AG09309 (cell line): Measurements from ENCODE around the gene ZNF320.
"Not testable (repeated sequence)": the region's sequence is repeated elsewhere in the genome, so short reads cannot be mapped to it uniquely, and the experiment has no call there.

Source experiments
- DNase-seq: peaks from one replicate; pipeline ENCODE4 v3.0.0-alpha.2; 2010; ENCODE audit warnings: low read depth
- H3K4me3 ChIP-seq: 2 replicates; pipeline ENCODE4 v1.5.1; 2011; ENCODE audit warnings: mild to moderate bottlenecking, low read depth, low read length, moderate library complexity; ENCODE audit not compliant: control insufficient read depth
- CTCF ChIP-seq: IDR thresholded peaks from 2 replicates; pipeline ENCODE4 v1.5.1; 2011; ENCODE audit warnings: mild to moderate bottlenecking, low read depth, low read length, inconsistent platforms; ENCODE audit not compliant: insufficient read depth, control insufficient read depth; ENCODE audit errors: missing control alignments

The ZNF320 gene

GRCh38 chr19:52910648-52911047, 13.2 kb upstream of the ZNF320 start:
- no peak overlapping the region for H3K4me3 ChIP-seq
- TF ChIP-seq CTCF: no peak
- no peak for DNase-seq

- not testable (repeated sequence) for DNase-seq, H3K4me3 ChIP-seq
These were observed 6.8 kb upstream of the ZNF320 start for GRCh38 chr19:52904052-52904780.

GRCh38 chr19:52901842-52902241, 4.4 kb upstream of the ZNF320 start:
- DNase-seq: no peak
- no peak overlapping the region for H3K4me3 ChIP-seq
- TF ChIP-seq CTCF: no peak

DNA sequence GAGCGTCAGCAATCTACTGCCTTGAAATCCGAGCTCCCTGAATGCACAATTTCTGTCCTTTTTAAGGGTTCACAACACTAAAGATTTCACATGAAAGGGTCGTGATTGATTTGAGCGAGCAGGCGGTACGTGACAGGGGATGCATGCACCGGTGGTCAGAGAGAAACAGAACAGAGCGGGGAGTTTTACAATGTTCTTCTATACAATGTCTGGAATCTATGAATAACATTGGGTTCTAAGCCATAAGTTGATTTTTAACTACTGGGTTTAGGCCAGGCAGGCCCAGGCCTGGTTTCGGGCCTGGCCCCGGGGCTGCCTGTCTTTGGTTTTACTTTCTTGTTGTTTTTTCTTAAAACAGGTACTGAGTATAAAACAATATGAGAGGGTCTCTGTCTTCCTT, 1.2 kb upstream of the ZNF320 start:
- not testable (repeated sequence) for DNase-seq, H3K4me3 ChIP-seq

DNA sequence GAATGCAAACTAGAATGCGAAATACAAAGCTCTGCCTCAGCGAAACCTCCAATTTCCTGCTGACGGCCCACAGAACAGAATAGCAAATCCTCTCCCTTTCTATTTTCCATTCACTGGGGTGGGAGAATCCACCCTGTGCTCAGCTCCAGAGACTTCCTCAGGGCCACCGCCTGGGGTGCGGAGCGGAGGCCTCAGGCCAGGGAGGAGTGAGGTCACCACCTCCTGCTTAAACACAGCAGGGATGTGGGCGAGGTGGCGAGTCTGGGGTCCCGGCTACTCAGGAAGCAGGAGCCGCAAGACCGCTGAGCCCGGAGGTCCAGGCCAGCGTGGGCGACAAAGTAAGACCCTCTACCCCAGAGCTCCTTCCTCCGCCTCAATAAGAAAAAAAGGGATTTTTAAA, 666 bp upstream of the ZNF320 start:
- no peak overlapping the region for H3K4me3 ChIP-seq
- DNase-seq: no peak
- TF ChIP-seq CTCF: no peak

GRCh38 chr19:52896431-52897137, 851 bp downstream of the ZNF320 start:
- peak overlapping the region; percentile 54 for H3K4me3 ChIP-seq
- TF ChIP-seq CTCF: no peak
- no peak for DNase-seq

GRCh38 chr19:52891336-52891735, 6.1 kb downstream of the ZNF320 start:
- no peak for DNase-seq
- TF ChIP-seq CTCF: no peak
- H3K4me3 ChIP-seq: no peak overlapping the region

DNA sequence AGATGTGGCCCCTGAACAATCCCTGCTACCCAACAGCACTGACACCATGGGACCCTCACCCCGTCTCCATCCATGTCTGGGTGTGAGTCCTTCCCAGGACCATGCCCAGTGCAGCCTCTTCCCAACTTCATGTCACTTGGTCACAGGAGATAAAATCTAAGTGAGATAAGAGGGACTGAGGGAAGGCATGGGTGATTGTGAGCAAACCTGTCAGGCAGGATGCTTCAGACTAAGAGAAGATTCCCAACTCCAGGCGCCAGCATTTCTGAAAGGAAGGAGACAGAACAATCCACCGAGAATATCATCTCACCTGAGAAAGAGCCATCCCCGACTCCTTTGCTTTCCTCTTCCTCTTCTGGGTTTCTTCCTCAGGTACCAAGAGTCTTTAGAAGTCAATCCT, 7.5 kb downstream of the ZNF320 start:
- no peak for TF ChIP-seq CTCF
- no peak overlapping the region for H3K4me3 ChIP-seq
- DNase-seq: no peak
